ENCODE measurements around the gene ALPP.

GRCh38 chr2:232384466-232384865, 5.9 kb downstream of the ALPP start:
- TF ChIP-seq POLR2A (IDR thresholded peaks at IDR 0.05; ENCODE audit: low read depth, low read length) = no peak
- TF ChIP-seq SPI1 (IDR thresholded peaks at IDR 0.05; ENCODE audit: low read depth, low read length) = no peak
- no peak for TF ChIP-seq TAF1 (IDR thresholded peaks at IDR 0.05; ENCODE audit: low read depth, low read length)

Measured in GM12891 (cell line).